GM19452 (cell line): ENCODE results near the gene TMEM161A.

Experiments used
- ATAC-seq: cut with Tn5 transposase; IDR thresholded peaks from one replicate; pipeline ENCODE4 v1.9.1; 2021; ENCODE audit not compliant: unreplicated experiment

Gene TMEM161A

DNA sequence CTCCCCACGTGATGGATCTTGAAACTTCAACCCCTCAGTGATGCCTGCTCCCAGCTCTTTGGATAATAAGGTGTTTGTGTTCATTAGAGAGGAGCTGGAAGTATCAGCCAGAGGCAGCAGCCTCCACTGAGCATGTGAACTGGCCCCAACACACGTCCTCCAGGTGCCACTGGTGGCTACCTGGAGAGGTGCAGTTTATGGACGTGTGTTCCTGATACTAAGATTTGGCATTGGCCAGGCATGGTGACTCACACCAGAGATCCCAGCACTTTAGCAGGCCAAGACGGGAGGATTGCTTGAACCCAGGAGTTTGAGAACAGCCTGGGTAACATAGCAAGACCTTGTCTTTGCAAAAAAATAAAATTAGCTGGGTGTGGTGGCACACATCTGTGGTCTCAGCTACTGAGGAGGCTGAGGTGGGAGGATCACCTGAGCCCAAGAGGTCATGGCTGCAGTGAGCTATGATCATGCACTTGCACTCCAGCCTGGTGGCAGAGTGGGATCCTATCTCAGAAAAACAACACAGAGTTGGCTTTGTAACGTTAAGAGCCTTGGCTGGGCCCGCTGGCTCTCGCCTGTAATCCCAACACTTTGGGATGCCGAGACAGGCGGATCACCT lies 40.1 kb downstream of the TMEM161A start:
- no peak for ATAC-seq

DNA sequence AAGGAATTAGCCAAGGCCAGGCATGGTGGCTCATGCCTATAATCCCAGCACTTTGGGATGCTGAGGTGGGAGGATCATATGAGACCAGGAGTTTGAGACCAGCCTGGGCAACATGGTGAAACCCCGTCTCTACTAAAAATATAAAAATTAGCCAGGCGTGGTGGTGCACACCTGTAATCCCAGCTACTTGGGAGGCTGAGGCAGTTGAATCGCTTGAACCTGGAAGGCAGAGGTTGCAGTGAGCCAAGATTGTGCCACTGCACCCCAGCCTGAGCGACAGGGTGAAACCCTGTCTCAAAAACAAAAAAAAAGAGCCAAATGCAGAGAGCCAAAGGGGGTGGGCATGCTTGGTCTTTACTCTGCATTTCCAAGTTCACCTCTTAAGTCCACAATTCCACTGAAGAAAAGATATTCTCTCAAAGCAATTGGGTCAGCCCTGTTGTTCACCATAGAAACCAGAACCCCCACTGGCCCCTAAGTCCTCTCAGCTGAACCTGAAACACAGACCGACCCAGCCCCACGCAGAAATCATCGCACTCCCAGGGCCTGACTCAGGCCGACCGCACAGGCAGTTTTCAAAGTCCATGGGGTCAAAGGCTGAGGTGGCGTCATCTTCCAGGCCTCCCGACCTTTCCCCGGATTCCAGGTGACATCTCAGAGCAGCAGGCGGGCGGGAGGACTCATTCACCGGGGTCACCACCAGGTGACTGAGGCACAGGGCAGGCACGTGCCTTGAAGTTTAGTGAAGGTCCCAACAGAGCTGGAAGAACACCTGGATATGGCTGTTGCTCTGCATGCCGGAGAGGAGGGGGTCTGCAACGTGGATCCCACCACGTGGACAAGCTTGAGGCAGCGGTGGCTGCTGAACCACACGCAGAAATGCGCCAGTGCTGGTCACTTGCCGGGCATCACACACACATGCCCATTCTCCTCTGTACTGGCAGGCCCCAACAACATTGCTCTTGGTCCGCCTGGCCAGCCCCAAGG lies 41.3 kb downstream of the TMEM161A start:
- ATAC-seq, result no peak

DNA sequence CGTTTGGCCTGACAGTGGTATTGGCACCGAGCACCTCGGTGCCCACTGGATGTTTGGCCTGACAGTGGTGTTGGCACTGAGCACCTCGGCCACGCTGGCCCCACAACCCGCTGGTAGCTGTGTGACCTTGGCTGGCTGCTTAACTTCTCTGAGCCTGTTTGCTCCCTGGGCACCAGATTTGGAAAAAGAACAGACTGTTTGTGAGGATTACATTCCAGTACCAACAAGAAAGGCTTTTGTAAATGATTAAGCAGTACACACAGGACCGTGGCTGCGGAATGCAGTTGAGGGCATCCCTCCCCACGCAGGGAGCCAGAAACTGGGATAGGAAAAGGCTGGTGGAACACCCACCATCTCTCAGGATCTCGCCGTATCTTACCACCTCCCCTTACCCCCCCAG lies 42.6 kb downstream of the TMEM161A start:
- no peak for ATAC-seq

DNA sequence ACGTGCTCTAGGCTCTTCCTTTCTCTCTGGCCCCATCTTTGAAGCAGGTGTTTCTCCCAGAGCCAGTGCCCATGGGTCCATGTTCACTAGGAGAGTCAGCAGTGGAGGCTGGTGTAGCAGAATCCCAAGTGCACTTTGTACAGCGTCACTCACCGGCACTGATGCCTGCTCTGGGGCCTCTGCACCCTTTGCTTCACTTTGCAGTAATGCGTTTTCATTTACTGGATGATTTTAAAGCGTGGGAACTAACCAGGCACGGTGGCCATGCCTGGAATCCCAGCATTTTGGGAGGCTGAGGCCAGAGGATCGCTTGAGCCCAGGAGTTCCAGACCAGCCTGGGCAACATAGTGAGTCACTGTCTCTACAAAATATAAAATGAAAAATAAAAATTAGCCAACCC lies 43.8 kb downstream of the TMEM161A start:
- ATAC-seq, result no peak

DNA sequence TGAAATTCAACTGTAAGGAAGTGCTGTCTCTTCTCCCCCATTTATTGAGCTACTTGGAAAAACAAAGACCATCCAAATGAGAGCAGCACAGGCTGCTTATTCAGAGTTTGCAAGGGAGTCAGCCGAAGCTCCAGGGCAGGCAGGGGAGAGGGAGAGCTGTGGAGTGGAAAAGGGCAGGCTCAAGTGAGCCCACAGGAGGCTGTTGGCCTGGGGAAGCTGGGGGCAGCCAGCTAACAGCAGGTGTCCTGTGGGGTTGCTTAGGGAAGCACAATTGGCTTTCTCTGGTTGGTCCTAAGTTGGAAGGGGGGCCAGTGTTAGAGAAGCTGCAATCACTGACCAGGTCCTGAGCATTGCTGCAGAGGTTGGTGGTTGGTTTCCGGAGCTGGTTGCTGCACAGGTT lies 50.6 kb downstream of the TMEM161A start:
- no peak for ATAC-seq

DNA sequence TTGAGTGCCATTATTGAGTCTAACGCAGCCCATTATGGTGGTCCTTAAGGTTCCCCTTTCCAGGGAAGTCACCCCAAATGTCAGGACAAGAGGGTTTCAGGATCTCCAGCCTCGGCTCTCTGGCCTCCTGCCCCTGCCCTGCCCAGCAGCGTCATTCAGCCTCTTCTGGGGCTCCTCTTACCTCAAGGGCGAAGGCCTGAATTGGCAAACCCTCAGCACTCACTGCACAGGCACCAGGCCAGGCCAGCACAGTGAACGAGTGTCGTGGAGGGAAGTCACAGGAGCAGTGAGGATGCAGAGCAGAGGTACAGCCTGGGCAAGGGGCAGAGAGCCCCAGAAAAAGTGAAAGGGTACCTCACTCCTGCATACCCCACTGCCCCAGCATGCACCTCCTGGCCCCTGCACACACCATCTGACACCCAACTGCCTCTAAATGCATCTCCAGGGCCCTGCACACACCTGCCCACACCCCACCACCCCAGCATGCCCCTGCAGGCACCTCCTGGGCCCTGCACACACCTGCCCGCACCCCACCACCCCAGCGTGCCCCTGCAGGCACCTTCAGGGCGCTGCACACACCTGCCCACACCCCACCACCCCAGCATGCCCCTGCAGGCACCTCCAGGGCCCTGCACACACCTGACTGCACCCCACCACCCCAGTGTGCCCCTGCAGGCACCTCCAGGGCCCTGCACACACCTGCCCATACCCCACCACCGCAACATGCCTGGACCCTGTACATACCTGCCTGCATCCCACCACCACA lies 54.7 kb downstream of the TMEM161A start:
- no peak for ATAC-seq

DNA sequence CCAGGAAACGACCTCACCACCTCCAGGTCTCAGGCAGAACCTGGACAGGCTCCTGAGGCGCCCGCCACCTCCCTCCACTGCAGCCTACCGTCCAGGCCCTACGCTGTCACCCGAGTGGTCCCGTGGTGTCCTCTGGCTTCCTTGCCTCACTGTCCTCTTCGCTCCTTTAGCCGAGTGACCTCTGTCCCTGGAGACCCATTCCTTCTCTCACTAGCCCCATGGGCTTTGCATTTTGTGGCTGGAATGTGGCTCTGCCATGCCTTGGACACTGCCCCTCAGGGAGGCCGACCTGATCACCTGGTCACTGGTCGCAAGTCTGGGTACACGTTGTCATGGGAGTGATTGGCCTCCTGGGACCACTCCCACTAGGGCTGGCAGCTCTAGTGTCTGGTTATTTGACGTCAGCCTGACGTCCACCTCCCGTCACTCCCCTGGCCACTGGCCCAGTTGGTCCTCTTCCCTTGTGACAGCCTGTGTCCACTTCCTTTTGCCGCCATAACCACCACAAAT lies 56.6 kb downstream of the TMEM161A start:
- ATAC-seq, result no peak

DNA sequence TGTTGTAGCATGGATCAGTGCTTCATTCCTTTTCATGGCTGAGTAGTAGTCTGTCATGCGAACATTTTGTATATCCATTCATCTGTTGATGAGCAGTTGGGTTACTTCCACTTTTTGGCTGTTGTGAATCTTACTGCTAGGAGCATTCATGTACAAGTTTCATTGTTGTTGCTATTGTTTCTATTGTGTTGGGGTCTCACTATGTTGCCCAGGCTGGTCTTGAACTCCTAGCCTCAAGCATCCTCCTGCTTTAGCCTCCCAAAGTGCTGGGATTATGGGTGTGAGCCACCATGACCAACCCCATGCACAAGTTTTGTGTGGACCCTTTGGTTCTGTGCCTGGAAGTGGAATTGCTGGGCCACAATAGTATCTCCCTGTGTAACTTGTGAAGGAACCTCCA lies 58.7 kb downstream of the TMEM161A start:
- ATAC-seq, result no peak

DNA sequence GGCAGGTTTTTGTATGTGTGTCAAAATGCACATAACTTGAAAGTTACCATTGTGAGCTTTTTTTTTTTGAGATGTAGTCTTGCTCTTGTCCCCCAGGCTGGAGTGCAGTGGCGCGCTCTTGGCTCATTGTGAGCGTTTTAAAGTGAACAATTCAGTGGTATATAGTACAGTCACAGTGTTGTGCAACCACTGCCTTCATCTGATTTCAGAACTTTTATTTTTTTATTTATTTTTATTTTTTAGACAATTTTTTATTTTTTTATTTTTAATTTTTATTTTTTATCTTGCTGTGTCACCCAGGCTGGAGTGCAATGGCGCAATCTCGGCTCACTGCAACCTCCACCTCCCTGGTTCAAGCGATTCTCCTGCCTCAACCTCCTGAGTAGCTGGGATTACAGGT lies 59.5 kb downstream of the TMEM161A start:
- no peak for ATAC-seq

DNA sequence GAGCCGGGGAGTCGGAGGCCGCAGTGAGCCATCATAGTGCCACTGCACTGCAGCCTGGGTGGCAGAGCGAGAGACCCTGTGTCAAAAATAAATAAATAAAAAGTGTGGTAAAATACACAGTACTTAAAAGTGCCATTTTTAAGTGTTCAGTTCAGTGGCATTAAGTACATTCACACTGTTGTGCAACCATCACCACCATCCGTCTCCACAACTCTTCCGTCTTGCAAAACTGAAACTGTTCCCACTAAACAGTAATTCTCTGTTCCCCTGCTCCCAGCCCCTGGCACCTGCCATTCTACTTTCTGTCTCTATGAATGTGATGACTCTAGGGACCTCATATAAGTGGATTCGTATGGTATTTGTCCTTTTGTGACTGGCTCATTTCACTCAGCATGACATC lies 61.2 kb downstream of the TMEM161A start:
- no peak for ATAC-seq

DNA sequence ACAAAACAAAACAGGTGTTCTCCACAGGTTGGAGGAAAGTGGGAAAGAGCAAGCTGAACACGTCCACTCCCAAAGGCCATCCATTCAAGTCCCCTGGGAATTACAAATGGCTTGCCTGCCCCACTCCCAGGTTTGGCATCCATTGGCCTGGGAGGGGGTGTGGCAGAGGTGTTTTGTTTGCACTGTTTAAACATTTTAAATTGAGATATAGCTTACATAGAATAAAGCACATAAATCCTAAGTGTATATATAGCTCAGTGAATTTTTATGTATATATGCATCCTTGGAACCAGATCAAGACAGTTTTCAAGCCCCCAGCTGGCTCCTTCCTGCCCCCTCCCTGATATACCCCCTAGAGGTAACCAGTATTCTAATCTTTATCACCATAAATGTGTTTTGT lies 61.8 kb downstream of the TMEM161A start:
- ATAC-seq, result no peak

DNA sequence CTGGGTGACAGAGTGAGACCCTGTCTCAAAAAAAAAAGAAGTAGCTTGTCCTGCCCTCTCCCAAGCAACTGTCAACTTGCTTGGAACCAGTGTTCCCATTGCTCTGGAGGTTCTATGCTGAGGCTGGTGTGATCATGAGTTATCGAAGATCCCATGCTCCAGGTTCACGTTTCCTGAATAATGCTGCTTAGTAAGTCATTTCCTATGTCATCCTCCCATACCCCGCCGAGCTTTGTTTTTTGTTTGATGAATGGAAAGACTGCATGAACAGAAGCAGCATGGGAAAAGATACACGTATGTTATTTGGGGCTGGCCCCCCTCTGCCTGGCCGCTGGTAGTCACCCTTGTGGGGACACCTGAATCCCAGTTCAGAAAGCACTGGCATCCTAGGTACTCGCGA lies 63.2 kb downstream of the TMEM161A start:
- ATAC-seq, result no peak

DNA sequence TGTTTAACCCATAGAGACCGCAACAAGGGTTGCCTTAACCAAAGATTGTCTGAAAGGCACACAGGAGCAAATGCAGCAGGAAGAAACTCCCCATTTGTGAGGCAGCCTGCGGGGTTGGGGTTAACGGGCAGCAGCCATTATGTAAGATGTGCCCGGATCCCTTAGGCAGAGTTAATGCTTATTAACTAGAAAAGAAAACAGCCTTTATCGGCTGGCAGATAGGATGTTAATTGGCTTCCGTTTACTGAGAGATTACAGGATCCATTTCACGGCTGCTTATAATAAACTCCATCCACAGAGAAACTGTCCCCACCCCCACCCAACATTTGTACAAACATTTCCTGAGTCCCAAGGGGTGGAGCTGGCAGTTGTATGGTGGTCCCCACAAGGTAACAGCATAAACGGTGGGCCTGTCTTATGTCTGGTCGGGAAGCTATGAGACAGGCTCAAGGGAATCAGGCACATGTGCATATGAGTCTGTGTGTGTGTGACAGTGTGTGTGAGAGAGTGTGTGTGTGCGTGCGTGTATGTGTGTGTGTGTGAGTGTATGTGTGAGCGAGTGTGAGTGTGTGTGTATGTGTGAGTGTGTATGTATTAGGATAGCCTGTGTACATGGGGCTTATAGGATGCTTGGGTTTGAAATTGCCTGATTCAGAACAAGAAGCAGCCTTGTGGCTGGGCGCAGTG lies 63.9 kb downstream of the TMEM161A start:
- no peak for ATAC-seq

DNA sequence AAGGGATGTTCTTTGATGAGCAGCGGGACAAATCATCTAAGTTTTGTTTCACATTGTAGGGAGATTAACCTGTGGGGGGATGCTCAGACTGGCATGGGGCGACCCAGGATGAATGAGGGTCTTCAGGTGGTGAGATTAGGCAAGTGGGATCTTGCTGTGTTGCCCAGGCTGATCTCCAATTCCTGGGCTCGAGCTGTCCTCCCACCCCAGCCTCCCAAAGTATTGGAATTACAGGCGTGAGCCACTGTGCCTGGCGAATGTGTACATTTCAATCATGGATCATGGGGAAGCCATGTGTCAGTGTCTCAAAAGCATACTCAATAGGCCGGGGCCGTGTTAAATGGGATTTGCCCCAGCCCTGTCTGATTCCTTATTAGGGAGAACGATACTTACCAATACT lies 66.4 kb downstream of the TMEM161A start:
- no peak for ATAC-seq
